ENCODE results near the gene SENP2.
A peak's percentile ranks its signal among the peaks of the same experiment; 100 is the strongest.

- TF ChIP-seq POLR2A (IDR thresholded peaks at IDR 0.05; ENCODE audit: low read length) (peak; percentile 91), GATA1 (IDR thresholded peaks at IDR 0.05; ENCODE audit: low read depth, low read length) (no peak)
These were observed at the start of gene SENP2 for GRCh38 chr3:185585859-185586685.

Measured in erythroblast (primary cell).